Hematopoietic multipotent progenitor cell treated with erythropoietin and hydrocortisone succinate and interleukin-3 and kit ligand, for 8 days (in vitro differentiated cells): ENCODE data around the gene AGT.

Source experiments
- DNase-seq: peaks from one replicate; pipeline ENCODE4 v3.0.0-alpha.2; 2015

The AGT gene

GRCh38 chr1:230713915-230714764 is at the start of gene AGT:
Gene AGT, minus strand, starts transcription at chr1:230714122. Its CDS starts 3,299 bp downstream, at chr1:230710823.
- no peak for DNase-seq

- DNase-seq, result no peak
Measured at GRCh38 chr1:230761443-230762167, 47.7 kb upstream of the AGT start.

GRCh38 chr1:230760360-230760827 is 46.5 kb upstream of the AGT start:
- no peak for DNase-seq

GRCh38 chr1:230759369-230760065 is 45.6 kb upstream of the AGT start:
- DNase-seq, result no peak

- DNase-seq, result no peak
Measured at GRCh38 chr1:230758709-230759368, 44.9 kb upstream of the AGT start.

GRCh38 chr1:230757856-230758708 is 44.2 kb upstream of the AGT start:
- no peak for DNase-seq

- DNase-seq, result no peak
Measured at GRCh38 chr1:230754796-230755195, 40.9 kb upstream of the AGT start.

GRCh38 chr1:230753586-230754251 is 39.8 kb upstream of the AGT start:
- DNase-seq, result no peak

- DNase-seq, result no peak
Measured at GRCh38 chr1:230753191-230753585, 39.3 kb upstream of the AGT start.

GRCh38 chr1:230752407-230752806 is 38.5 kb upstream of the AGT start:
- no peak for DNase-seq

- no peak for DNase-seq
Measured at GRCh38 chr1:230750986-230751625, 37.2 kb upstream of the AGT start.

- no peak for DNase-seq
Measured at GRCh38 chr1:230750576-230750975, 36.7 kb upstream of the AGT start.

- DNase-seq, result no peak
Measured at GRCh38 chr1:230749635-230750034, 35.7 kb upstream of the AGT start.

- DNase-seq, result no peak
Measured at GRCh38 chr1:230749150-230749549, 35.2 kb upstream of the AGT start.

- DNase-seq, result no peak
Measured at GRCh38 chr1:230747890-230748800, 34.2 kb upstream of the AGT start.

GRCh38 chr1:230747127-230747730 is 33.3 kb upstream of the AGT start, which contains the start of gene CAPN9:
Gene CAPN9, plus strand, starts transcription at chr1:230747388. Its CDS starts 109 bp downstream, at chr1:230747497.
- DNase-seq, result no peak

- no peak for DNase-seq
Measured at GRCh38 chr1:230746617-230747016, 32.7 kb upstream of the AGT start.

- no peak for DNase-seq
Measured at GRCh38 chr1:230745071-230745470, 31.1 kb upstream of the AGT start.

GRCh38 chr1:230744382-230744781 is 30.5 kb upstream of the AGT start:
- DNase-seq, result no peak
